ENCODE results near the gene FLOT1. TPM values are rescaled to one million over a fixed set of nuclear protein-coding genes. Genes with fewer than 3 reads are reported as not detected.
A peak's percentile ranks its signal among the peaks of the same experiment; 100 is the strongest.

FLOT1 gene
- total RNA-seq, 2 experiments from 2014 or later, result 125 to 131 TPM

DNA sequence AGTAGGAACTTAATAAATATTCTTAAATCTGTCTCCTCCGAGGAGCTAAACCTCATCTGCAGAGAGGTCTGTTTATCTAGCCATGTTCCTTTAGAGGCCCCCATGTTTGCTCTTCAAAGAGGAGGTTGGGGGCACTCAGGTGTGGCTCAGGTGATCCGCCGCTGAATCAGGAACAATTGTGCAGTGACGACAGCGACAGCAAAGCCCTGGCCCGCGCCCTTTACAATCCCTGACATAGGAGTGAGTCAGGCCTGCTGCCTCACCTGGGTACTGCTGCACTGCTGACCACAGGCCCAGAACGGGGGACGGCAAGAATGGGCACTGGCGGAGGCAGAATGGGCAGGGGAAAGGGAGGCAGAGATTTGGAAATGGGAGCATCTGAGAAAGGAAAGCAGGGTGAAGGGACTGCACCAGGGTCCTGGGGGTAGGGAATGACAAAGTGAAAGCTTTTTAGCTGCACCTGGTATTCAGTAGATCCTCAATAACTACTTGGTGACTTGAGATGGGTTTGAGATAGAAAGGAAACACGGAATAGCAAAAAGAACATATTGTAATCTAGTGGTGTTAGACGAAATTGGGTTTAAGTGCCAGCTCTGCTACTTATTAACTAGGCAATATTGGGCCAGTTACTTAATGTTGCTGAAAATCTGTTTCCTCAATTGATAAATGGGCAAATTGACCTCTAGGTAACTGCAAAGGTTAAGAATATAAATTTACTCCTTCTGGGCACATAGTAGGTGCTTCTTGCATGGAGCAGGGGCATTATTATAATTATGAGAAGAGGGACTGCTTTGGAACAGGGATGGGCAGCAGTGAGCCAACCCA lies 7.3 kb upstream of the FLOT1 start:
- DNase-seq, result no peak
- CTCF ChIA-PET, result no interaction called here
- H3K27me3 Mint-ChIP-seq, result peaks cover 6% of the 10 kb centered on the region
- H3K9me3 Mint-ChIP-seq, result no peaks in the 10 kb centered on the region
- no peaks in the 10 kb centered on the region for H3K36me3 Mint-ChIP-seq (ENCODE audit: low read depth)
- no peak overlapping the region for H3K27ac Mint-ChIP-seq
- POLR2A ChIA-PET, result no interaction called here
- peaks cover 7% of the 10 kb centered on the region for H3K4me1 Mint-ChIP-seq
- no peak overlapping the region for H3K4me3 Mint-ChIP-seq

DNA sequence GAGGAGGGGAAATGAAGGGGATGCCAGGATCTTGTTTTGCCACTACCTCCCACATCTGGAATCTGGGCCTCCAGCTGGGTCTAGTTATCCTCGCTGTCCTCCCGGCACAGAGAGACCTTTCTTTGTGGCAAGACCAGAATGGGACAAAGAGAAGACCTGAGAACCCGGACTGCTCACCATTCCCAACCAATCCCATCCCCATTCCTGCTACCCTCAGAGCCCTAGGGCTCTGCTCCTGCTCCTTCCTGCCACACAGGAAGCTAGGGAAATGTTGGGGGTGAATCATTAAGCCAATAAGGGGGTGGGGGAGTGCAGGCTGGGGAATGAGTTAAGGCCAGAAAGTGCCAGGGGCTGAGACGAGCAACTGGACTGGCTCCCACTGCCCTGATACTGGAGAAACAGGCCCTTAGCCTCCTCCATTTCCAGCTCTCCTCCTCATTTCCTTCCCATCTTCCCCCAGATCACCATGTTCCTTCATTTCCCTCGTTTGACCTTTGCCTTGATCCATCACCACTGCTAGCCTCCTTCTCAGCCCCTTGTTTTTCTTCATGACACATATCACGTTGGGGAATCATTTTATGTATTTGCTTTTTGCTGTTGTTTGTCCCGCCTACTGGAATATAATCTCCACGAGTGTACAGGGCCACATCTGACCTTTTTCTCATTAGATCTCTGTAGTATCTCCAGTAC lies 6.5 kb upstream of the FLOT1 start:
- Mint-ChIP-seq H3K36me3 (ENCODE audit: low read depth) (no peaks in the 10 kb centered on the region), H3K4me1 (peaks cover 12% of the 10 kb centered on the region), H3K4me3 (no peak overlapping the region), H3K27ac (no peak overlapping the region), H3K9me3 (no peaks in the 10 kb centered on the region), H3K27me3 (peaks cover 6% of the 10 kb centered on the region)
- ChIA-PET POLR2A (no interaction called here), CTCF (no interaction called here)
- no peak for DNase-seq

DNA sequence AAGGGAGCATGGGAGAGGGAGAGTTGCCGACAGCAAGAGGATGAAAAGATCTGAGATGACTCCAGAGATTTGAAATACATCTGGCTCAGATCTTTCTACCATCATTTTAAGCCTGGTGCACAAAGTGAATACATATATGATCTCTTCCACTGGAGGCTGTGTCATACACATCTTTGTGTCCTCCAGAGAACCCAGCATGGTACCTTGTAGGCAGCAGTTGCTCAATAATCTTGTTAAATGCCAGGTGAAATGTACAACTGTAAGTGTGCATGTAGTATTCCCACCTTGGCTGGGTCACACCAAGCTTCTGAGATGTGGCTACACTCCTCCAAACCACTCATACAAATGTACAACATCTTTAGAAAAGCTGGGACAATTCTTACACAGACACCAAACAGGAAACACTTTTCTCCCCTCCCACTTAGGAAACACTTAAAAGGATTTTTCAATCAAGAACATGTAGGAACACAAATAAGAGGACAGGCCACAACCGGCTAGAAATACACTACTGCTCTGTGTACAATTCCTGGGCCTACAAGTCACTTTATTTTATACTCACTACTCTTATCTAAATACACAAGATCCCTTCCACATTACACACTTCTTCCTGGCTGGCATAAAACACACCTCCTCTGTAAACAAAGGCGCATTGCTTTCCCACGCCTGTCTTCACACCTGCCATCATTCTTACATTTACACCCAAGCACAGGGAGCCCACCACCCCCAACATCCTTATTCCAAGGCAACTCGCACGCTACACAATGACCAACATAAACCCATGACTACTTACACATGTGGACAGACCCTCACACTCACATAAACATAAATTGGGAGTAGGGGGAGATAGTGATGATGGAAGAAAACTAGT lies 5.6 kb upstream of the FLOT1 start:
- no peak for DNase-seq
- H3K4me1 Mint-ChIP-seq, result peaks cover 19% of the 10 kb centered on the region
- H3K27me3 Mint-ChIP-seq, result peaks cover 6% of the 10 kb centered on the region
- no peaks in the 10 kb centered on the region for H3K36me3 Mint-ChIP-seq (ENCODE audit: low read depth)
- H3K27ac Mint-ChIP-seq, result no peak overlapping the region
- H3K4me3 Mint-ChIP-seq, result no peak overlapping the region
- ChIA-PET POLR2A (no interaction called here), CTCF (no interaction called here)
- H3K9me3 Mint-ChIP-seq, result no peaks in the 10 kb centered on the region

DNA sequence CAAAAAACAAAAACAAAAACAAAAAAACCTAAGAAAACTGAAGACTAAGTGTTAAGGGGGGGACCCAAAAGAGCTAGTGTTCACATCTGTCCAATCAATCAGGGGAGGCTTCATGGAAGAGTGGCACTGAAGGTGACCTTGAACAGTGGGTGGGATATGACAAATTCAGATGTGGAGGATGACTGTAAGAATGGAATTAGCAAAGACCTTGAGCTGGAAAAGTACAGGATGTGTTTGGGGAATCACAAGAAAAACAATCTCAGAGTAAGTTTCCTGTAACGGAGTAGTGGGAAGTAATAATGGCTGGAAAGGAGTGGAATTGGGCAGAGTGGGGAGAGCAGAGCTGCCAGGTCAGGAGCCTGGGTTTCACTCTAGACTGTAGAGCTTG lies 4.8 kb upstream of the FLOT1 start:
- Mint-ChIP-seq H3K27ac (no peak overlapping the region), H3K4me1 (peaks cover 21% of the 10 kb centered on the region), H3K27me3 (peaks cover 6% of the 10 kb centered on the region), H3K36me3 (ENCODE audit: low read depth) (peaks cover 3% of the 10 kb centered on the region), H3K4me3 (no peak overlapping the region), H3K9me3 (no peaks in the 10 kb centered on the region)
- CTCF ChIA-PET, result interaction anchor here (0.6 to 1.5 kb wide), 3 partner anchors 14 to 47 kb away, joined by 3 to 5 read pairs (median 3); no protein-coding TSS in a partner anchor
- POLR2A ChIA-PET, result interaction anchor here (0.6 to 1.5 kb wide), 4 partner anchors 22 to 403 kb away, joined by 3 to 5 read pairs (median 3); no protein-coding TSS in a partner anchor
- DNase-seq, result no peak

DNA sequence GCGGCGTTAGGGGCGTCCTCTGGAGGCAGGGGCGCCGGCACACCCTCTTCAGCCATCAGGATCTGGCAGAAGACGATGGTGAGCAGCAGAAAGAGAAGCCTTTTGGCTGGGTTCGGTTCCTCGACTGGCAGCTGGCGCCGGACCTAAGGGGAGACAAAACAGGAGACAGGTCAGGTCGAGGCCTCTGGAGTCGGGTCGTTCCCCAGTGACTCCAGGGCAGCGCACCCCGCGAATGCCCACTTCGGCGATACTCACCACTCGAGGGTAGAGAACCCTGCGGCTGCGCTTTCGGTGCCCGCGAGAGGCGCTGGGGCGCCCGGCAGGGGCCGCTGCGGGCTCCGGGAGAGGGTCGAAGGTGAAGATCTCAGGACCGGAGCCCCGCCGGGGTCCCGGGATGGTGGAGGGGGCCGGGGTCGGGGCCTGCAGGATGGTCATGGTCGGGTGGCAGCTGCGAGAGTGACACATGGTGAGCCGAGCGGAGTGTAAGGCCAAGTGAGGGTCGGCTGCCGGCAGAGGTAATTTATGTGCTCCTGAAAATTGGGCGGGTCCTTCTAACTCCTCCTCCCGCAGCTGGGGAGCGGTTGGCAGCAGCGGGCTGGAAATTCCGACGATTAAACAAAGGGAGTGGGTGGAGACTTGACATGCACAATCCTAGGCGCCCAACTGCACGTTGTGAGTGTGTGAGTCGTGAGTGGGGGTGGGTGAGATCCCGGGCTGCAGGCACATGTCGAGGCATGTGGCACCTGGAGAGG lies 1.7 kb upstream of the FLOT1 start, which contains the start of gene IER3:
Gene IER3, minus strand, starts transcription at position 494 of the 752 bp plus-strand sequence. Its CDS starts 29 bp downstream, at position 465.
- Mint-ChIP-seq H3K27me3 (peaks cover 6% of the 10 kb centered on the region), H3K4me3 (peak within 1 kb of the TSS; percentile 92), H3K36me3 (ENCODE audit: low read depth) (peaks cover 33% of the 10 kb centered on the region), H3K9me3 (no peaks in the 10 kb centered on the region), H3K27ac (peak within 1 kb of the TSS; percentile 85), H3K4me1 (peaks cover 50% of the 10 kb centered on the region)
- ChIA-PET POLR2A (interaction anchor here (1.0 to 2.3 kb wide), 11 partner anchors 13 to 169 kb away, joined by 3 to 8 read pairs (median 4); partner anchors contain the start of gene VARS2), CTCF (interaction anchor here (0.6 to 2.0 kb wide), 11 partner anchors 11 to 336 kb away, joined by 3 to 8 read pairs (median 3); partner anchors contain the start of gene MDC1)
- DNase-seq, result peak; percentile 73

DNA sequence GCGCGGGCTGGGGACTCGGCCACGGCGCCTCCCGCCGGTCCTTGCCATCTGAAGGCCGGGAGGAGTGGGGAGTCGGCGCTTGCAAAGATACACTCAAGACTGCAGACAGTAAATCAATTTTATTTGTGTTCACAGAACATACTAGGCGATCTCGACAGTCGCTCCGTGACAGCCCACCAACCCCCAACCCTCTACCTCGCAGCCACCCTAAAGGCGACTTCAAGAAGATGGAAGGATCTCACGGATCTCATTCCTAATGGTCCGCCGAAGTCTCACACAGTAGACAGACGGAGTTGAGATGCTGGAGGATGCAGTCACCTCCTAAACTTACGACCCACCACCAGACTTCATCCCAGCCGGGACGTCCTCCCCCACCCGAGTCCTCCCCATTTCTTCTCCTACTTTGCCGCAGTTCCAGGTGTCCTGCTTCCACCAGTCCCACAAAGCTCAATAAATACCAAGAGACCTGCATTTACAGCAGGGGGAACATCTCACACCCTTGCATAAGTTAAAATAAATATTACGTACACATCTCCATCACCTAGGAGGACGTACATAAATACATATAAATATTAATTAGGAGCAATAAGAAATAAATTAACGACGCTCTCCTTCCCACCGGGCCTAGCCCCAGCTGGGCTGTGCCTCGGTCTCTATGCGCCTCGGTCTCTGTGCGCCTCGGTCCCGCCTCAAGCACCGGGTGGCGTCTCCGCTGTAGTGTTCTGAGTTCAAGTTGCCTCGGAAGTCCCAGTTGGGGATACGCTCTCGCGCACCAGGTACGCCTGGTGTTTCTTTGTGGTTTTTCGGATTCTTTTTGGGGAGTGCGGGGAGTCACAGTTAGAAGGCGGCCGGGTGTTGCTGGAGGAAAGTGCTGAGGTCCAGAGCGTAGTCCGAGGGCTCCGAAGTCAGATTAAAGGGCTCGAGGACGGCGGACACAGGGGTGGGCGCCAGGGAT lies 889 bp upstream of the FLOT1 start:
- peak; percentile 52 for DNase-seq
- H3K27me3 Mint-ChIP-seq, result peaks cover 6% of the 10 kb centered on the region
- peak overlapping the region; percentile 85 for H3K27ac Mint-ChIP-seq
- peaks cover 42% of the 10 kb centered on the region for H3K36me3 Mint-ChIP-seq (ENCODE audit: low read depth)
- peak overlapping the region; percentile 92 for H3K4me3 Mint-ChIP-seq
- no peaks in the 10 kb centered on the region for H3K9me3 Mint-ChIP-seq
- ChIA-PET POLR2A (interaction anchor here (1.0 to 2.3 kb wide), 10 partner anchors 12 to 170 kb away, joined by 3 to 8 read pairs (median 4); partner anchors contain the start of genes MDC1 and VARS2), CTCF (interaction anchor here (0.7 to 2.0 kb wide), 12 partner anchors 12 to 337 kb away, joined by 3 to 8 read pairs (median 3); no protein-coding TSS in a partner anchor)
- peaks cover 59% of the 10 kb centered on the region for H3K4me1 Mint-ChIP-seq

DNA sequence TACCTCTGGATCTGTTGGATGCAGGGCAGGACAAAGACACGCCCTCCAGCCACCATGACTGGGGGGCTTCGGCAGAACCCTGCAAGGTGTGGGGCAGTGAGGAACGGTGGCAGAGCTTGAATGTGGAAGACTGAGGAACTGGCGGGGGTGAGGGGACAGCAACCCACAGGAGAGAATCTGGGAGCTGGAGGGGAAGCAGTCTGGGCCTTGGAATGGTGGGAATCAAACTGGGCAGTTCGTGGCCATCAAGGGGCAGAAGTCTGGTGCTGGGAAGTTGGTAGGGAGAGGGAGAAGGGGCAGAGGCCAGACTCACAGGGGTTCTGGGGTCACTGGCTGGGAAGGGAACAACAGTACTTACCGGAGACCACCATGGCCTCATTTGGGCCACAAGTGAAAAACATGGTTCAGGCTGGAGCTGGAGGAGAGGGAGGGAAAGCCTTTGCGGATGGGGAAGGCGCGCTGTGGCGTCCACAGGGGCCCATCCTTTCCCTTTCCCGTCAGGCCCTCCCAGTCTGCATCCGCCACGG lies 635 bp downstream of the FLOT1 start:
- ChIA-PET CTCF (interaction anchor here (1.4 kb wide), 2 partner anchors 87 to 129 kb away, joined by 3 read pairs; no protein-coding TSS in a partner anchor), POLR2A (interaction anchor here (0.7 to 2.3 kb wide), 10 partner anchors 9 to 756 kb away, joined by 3 to 6 read pairs (median 4); partner anchors contain the start of genes MDC1, NRM and VARS2)
- Mint-ChIP-seq H3K27me3 (peaks cover 2% of the 10 kb centered on the region), H3K27ac (peak overlapping the region; percentile 82), H3K4me3 (peak overlapping the region; percentile 92), H3K36me3 (ENCODE audit: low read depth) (peaks cover 57% of the 10 kb centered on the region), H3K9me3 (no peaks in the 10 kb centered on the region), H3K4me1 (peaks cover 72% of the 10 kb centered on the region)
- DNase-seq, result no peak

DNA sequence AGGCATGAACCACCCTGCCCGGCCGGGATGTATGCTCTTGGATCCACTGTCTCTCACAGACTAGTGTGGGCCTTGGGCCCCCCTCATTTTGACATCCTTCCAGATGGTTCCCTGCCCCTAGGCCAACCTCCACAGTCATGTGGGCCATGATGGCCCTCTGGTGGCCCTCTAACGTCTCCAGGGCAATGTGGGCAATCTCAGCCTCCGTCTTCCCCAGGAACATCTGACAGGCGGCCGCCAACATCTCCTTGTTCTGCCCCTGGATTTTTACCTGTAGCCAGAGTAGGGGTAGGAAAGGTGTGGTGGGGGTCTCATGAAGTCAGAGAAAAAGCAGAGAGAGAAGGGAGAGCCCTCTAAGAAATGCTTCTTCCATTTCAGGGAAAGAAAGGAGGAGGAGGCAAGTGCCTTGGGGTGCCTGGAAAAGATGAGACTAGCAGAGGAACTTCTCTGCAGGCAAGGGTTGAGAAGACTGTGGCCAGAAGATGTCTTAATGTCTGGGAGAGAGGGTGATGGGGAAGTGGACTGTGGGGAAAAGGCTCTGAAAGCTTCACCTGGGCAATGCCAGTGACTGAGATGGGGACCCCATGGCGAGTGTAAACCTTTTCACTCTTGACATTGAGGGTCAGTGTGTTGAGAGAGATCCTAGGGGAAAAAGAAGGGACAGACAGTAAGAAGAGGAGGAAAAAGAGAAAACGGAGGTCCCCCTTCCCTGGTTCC lies 1.3 kb downstream of the FLOT1 start:
- Mint-ChIP-seq H3K4me3 (peak overlapping the region; percentile 92), H3K27me3 (peaks cover 2% of the 10 kb centered on the region), H3K4me1 (peaks cover 79% of the 10 kb centered on the region), H3K27ac (peak overlapping the region; percentile 82), H3K36me3 (ENCODE audit: low read depth) (peaks cover 62% of the 10 kb centered on the region), H3K9me3 (no peaks in the 10 kb centered on the region)
- POLR2A ChIA-PET, result interaction anchor here (0.9 to 2.3 kb wide), 9 partner anchors 8 to 173 kb away, joined by 3 to 9 read pairs (median 4); partner anchors contain the start of genes MDC1 and VARS2
- CTCF ChIA-PET, result interaction anchor here (1.4 to 25.8 kb wide), 2 partner anchors 63 to 88 kb away, joined by 3 to 626 read pairs; partner anchors contain the start of gene DHX16
- DNase-seq, result no peak

DNA sequence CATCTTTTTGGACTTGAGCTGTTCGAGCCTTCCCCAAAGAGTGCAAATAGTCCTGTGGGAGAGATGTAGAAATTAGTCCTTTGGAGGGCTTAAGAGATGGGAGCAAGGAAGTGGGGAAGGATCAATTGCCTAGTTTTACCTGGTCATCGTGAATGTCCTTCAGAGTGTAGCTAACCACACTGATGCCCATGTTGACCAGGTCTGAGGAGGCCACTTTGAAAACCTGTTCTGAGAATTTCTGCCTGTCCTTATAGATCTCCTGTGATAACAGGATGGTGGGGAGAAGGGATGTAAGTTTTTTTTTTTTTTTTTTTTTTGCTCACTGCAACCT lies 2.0 kb downstream of the FLOT1 start:
- Mint-ChIP-seq H3K4me3 (peak overlapping the region; percentile 42), H3K27ac (no peak overlapping the region), H3K9me3 (no peaks in the 10 kb centered on the region), H3K36me3 (ENCODE audit: low read depth) (peaks cover 69% of the 10 kb centered on the region), H3K4me1 (peaks cover 86% of the 10 kb centered on the region), H3K27me3 (peaks cover 2% of the 10 kb centered on the region)
- ChIA-PET CTCF (interaction anchor here (25.8 kb wide), 1 partner anchor 62 kb away, joined by 626 read pairs; the partner anchor contains the start of gene DHX16), POLR2A (interaction anchor here (1.8 to 2.3 kb wide), 2 partner anchors 10 to 82 kb away, joined by 5 to 9 read pairs; no protein-coding TSS in a partner anchor)
- DNase-seq, result no peak

DNA sequence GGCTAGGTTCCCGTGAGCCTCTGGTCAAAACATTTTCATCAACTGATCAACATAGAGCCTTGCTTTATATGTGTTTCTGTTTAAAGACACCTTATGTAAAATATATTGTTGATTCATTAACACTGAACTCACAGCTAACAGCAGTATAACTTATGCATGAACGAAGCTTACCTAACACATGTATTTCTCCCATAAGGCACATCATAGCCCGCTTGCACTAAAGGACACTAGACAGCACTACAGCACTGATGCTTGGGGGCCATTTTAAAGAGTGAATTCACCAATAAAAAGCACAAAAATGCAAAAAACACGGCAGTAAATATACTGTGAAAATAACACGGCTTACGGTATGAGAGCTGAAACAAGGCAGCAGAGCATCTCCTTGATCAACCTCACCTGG lies 4.0 kb downstream of the FLOT1 start:
- H3K27me3 Mint-ChIP-seq, result no peaks in the 10 kb centered on the region
- no peak overlapping the region for H3K4me3 Mint-ChIP-seq
- no peak for DNase-seq
- H3K36me3 Mint-ChIP-seq (ENCODE audit: low read depth), result peaks cover 79% of the 10 kb centered on the region
- H3K27ac Mint-ChIP-seq, result no peak overlapping the region
- CTCF ChIA-PET, result interaction anchor here (0.8 to 25.8 kb wide), 5 partner anchors 48 to 197 kb away, joined by 3 to 626 read pairs (median 5); partner anchors contain the start of gene DHX16
- H3K4me1 Mint-ChIP-seq, result peaks cover 76% of the 10 kb centered on the region
- no peaks in the 10 kb centered on the region for H3K9me3 Mint-ChIP-seq
- POLR2A ChIA-PET, result interaction anchor here (0.9 to 5.2 kb wide), 10 partner anchors 20 to 174 kb away, joined by 3 to 23 read pairs (median 3); partner anchors contain the start of genes DDR1, MDC1 and MRPS18B
